HFFc6 (cell line): Measurements from ENCODE around the gene MAP1S. TPM values are rescaled to one million over a fixed set of nuclear protein-coding genes. Genes with fewer than 3 reads are reported as not detected.

Experiments used
- DNase-seq: peaks from one replicate; pipeline ENCODE4 v3.0.0-alpha.2; 2018
- H3K27ac Mint-ChIP-seq: 2 replicates; pipeline ENCODE4 v1.8.0; 2020; ENCODE audit warnings: mild to moderate bottlenecking, mixed read lengths
- H3K27me3 Mint-ChIP-seq: 2 replicates; pipeline ENCODE4 v1.8.0; 2021; ENCODE audit warnings: mild to moderate bottlenecking, moderate library complexity, mixed read lengths; ENCODE audit not compliant: insufficient read depth
- H3K36me3 Mint-ChIP-seq: 2 replicates; pipeline ENCODE4 v1.8.0; 2021; ENCODE audit warnings: low read depth, mixed read lengths
- H3K4me1 Mint-ChIP-seq: 2 replicates; pipeline ENCODE4 v1.8.0; 2020; ENCODE audit warnings: low read depth, mixed read lengths
- H3K4me3 Mint-ChIP-seq: 2 replicates; pipeline ENCODE4 v1.8.0; 2020; ENCODE audit warnings: mild to moderate bottlenecking, moderate library complexity, mixed read lengths
- H3K9me3 Mint-ChIP-seq: 2 replicates; pipeline ENCODE4 v1.8.0; 2020; ENCODE audit warnings: mild to moderate bottlenecking, mixed read lengths
- CTCF ChIP-seq: fragments of 200-600 bp; sonication (generic); IDR thresholded peaks from 2 replicates; pipeline ENCODE4 v1.5.0; 2021; ENCODE audit warnings: antibody characterized with exemption, mild to moderate bottlenecking
- total RNA-seq, 6 experiments: library from RNA; stranded (reverse); fragmentation: NEBNext Ultra II Directional; extraction: Animal tissue kit (Norgen Biotek cat#: 25700); gene quantifications; 2 replicates in 1 of 6; 3 replicates in 5 of 6; pipeline ENCODE4 v1.2.3, GENCODE V29; 2021

MAP1S gene
- total RNA-seq, 6 experiments from 2014 or later: 56.0 to 77.9 (median 68.2) TPM

GRCh38 chr19:17682273-17682672, 37.0 kb upstream of the MAP1S start:
- Mint-ChIP-seq H3K36me3 (no peaks in the 10 kb centered on the region), H3K4me3 (no peak overlapping the region), H3K4me1 (peaks cover 44% of the 10 kb centered on the region), H3K27ac (no peak overlapping the region), H3K27me3 (peaks cover 5% of the 10 kb centered on the region), H3K9me3 (no peaks in the 10 kb centered on the region)
- TF ChIP-seq CTCF: no peak
- no peak for DNase-seq

DNA sequence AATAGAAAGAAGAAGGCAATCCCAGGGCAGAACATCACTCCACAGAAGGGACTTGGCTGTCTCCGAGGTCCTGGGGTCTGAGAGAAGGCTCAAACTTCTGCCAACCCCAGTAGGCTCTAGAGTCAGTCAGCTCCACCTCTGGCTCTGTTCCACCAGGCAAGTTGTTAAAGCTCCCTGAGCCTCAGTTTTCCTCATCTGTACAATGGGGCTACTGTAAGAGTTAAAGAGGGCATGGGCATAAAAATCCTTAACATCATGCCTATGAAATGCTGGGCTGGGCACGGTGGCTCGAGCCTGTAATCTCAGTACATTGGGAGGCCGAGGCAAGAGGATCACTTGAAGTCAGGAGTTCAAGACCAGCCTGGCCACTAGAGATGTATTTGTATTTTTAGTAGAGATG, 36.2 kb upstream of the MAP1S start:
- H3K27me3 Mint-ChIP-seq: peaks cover 9% of the 10 kb centered on the region
- H3K4me3 Mint-ChIP-seq: no peak overlapping the region
- TF ChIP-seq CTCF: no peak
- H3K27ac Mint-ChIP-seq: no peak overlapping the region
- no peaks in the 10 kb centered on the region for H3K9me3 Mint-ChIP-seq
- peaks cover 50% of the 10 kb centered on the region for H3K4me1 Mint-ChIP-seq
- no peak for DNase-seq
- no peaks in the 10 kb centered on the region for H3K36me3 Mint-ChIP-seq

GRCh38 chr19:17684256-17684655, 35.0 kb upstream of the MAP1S start:
- Mint-ChIP-seq H3K27me3 (peaks cover 12% of the 10 kb centered on the region), H3K4me1 (peaks cover 50% of the 10 kb centered on the region), H3K27ac (no peak overlapping the region)

GRCh38 chr19:17685451-17686022, 33.7 kb upstream of the MAP1S start:
- H3K27me3 Mint-ChIP-seq: peaks cover 12% of the 10 kb centered on the region
- no peaks in the 10 kb centered on the region for H3K9me3 Mint-ChIP-seq
- no peak for DNase-seq
- H3K4me3 Mint-ChIP-seq: peak overlapping the region; percentile 78; the same call in 1 of the 2 replicates
- H3K36me3 Mint-ChIP-seq: no peaks in the 10 kb centered on the region
- TF ChIP-seq CTCF: no peak
- peaks cover 37% of the 10 kb centered on the region for H3K4me1 Mint-ChIP-seq
- H3K27ac Mint-ChIP-seq: no peak overlapping the region

More at GRCh38 chr19:17684256-17684655, 35.0 kb upstream of the MAP1S start:
- no peak for TF ChIP-seq CTCF
- H3K4me3 Mint-ChIP-seq: no peak overlapping the region
- no peak for DNase-seq
- no peaks in the 10 kb centered on the region for H3K9me3 Mint-ChIP-seq
- no peaks in the 10 kb centered on the region for H3K36me3 Mint-ChIP-seq

DNA sequence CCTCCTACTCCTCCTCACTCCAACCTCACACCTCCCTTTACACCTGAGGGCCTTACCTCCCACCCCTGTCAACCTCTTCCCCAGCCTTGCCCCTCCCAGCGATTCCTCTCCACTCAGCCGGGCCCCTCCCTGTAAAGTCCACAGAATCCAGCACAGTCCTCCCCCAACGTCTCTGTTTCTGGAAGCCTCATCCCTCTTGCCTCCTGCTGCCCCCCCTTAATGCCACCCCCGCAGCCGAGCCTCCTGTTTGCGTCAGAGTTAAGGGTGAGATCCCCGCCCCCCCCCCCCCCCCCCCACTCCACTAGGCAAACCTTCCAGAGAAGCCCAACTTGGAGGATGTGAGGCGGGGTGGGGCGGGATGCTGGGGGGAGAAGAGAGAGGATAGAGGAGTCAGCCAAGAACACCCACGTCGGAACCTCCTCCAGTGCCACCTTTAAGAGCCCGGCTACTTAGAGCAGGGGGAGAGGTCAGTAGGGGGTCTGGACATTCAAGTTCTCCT, 33.2 kb upstream of the MAP1S start:
- Mint-ChIP-seq H3K27me3 (peaks cover 12% of the 10 kb centered on the region), H3K4me3 (peak overlapping the region; percentile 78), H3K36me3 (no peaks in the 10 kb centered on the region), H3K27ac (peak overlapping the region; percentile 36; the same call in 1 of the 2 replicates), H3K9me3 (no peaks in the 10 kb centered on the region), H3K4me1 (peaks cover 31% of the 10 kb centered on the region)
- no peak for TF ChIP-seq CTCF
- no peak for DNase-seq
